ENCODE measurements around the gene MNAT1.
A peak's percentile ranks its signal among the peaks of the same experiment; 100 is the strongest.

MNAT1 gene

DNA sequence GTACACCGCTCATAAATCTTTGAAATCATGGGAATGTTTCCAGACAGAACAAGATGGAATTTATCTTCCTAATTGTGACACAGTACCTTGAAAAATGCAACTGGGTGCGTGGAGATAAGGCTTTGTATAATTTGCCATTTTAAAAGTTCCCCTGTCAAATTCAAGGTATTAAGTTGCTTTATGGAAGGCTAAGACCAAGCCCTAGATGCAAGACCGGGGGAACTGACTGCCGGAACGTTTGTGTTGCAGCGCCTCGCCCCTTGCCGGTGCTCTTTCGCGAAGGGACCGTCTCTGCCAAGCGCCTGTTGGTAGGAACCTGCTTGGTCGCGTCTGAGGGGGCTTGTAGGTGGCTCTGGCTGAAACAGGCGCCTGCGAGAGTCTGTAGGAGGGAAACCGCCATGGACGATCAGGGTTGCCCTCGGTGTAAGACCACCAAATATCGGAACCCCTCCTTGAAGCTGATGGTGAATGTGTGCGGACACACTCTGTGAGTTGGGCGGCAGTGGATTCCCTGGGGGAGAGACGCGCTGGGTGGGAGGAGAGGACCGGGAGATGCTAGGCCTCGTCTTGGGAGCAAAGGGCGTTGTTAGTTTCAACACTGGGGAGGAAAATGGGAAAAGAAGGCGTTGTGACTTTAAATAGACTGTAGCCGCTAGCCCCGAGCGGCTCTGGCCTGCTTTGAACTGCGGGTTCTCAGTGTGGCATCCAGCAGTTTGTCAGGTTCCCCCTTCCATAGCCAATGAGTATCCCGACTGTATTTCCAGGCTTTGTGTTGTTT lies at the start of gene MNAT1:
TSS of gene MNAT1 (plus strand) at position 297 of the 778 bp plus-strand sequence. CDS start at position 399, 102 bp downstream.
- peak within 1 kb of the TSS; percentile 89 for H3K27ac ChIP-seq (ENCODE audit: low read depth, low read length)
- peak within 1 kb of the TSS; percentile 77 to 100 (median 97) for H3K9ac ChIP-seq (ENCODE audit: low read length in 5 of 5)
- no peaks in the 10 kb centered on the region for H3K9me3 ChIP-seq (ENCODE audit: control insufficient read depth in 5 of 5, low read length in 5 of 5)
- H3K27me3 ChIP-seq (ENCODE audit: control insufficient read depth in 5 of 5, insufficient read depth in 4 of 5, low read length in 5 of 5) = peaks cover 0 to under 1% (median 0%) of the 10 kb centered on the region in 5 donors
- peak within 1 kb of the TSS; percentile 76 to 100 (median 99) for H3K4me3 ChIP-seq (ENCODE audit: low read depth in 1 of 5, low read length in 5 of 5)
- no peaks in the 10 kb centered on the region for H3K36me3 ChIP-seq (ENCODE audit: control insufficient read depth in 5 of 5, insufficient read depth in 5 of 5, low read length in 5 of 5)
- peaks cover 3 to 36% (median 24%) of the 10 kb centered on the region in 5 donors for H3K4me1 ChIP-seq (ENCODE audit: control insufficient read depth in 5 of 5, insufficient read depth in 5 of 5, low read length in 5 of 5)

DNA sequence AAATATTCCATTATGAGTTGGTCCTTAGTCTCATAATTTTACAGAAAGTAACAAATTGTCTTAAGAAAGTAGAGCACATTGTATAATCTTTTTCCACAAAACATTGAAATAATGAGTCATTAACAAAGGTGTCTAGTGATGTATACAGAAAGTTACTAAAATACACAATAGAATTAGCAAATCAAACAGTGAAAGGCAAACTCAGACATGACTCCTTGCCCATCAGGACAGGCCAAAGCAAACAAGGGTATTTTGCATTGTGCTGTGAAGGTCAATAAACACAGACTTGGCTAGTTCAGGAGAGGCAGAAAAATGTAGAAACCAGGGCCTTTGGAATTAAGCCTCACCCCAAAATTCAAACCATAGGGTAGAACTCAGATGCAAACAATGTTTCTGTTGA lies 47.7 kb upstream of the MNAT1 start:
- Histone ChIP-seq H3K27ac (ENCODE audit: low read depth, low read length) (no peak overlapping the region), H3K27me3 (ENCODE audit: control insufficient read depth in 5 of 5, insufficient read depth in 4 of 5, low read length in 5 of 5) (no peaks in the 10 kb centered on the region), H3K4me1 (ENCODE audit: control insufficient read depth in 5 of 5, insufficient read depth in 5 of 5, low read length in 5 of 5) (no peaks in the 10 kb centered on the region), H3K9ac (ENCODE audit: low read length in 5 of 5) (no peak overlapping the region), H3K4me3 (ENCODE audit: low read depth in 1 of 5, low read length in 5 of 5) (no peak overlapping the region), H3K36me3 (ENCODE audit: control insufficient read depth in 5 of 5, insufficient read depth in 5 of 5, low read length in 5 of 5) (no peaks in the 10 kb centered on the region), H3K9me3 (ENCODE audit: control insufficient read depth in 5 of 5, low read length in 5 of 5) (no peaks in the 10 kb centered on the region)

DNA sequence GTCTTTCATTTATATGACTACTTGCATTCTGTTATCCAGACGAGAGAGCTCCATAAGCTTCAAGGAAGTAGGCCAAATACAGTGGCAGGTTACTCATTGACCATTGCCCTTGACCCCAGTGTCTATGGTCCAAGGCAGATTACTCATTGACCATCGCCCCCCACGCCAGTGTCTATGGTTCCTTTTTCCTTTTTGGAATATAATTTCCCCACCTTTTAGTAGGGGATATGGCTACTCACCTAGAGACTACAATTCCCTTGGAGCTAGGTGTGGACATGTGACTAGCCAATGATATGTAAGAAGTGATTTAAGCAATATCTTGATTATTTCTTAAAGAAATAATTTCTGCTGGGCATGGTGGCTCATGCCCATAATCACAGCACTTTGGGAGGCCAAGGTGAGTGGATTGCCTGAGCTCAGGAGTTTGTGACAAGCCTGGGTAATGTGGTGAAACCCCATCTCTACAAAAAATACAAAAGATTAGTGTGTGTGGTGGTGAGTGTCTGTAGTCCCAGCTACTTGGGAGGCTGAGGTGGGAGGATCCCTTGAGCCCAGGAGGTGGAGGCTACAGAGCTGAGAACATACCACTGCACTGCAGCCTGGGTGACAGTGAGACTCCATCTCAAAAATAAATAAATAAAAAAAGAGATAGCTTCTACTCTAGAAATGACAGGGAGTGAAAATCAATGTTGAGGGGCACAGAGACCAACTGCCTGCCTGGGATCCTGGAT lies 43.0 kb upstream of the MNAT1 start:
- no peaks in the 10 kb centered on the region for H3K36me3 ChIP-seq (ENCODE audit: control insufficient read depth in 5 of 5, insufficient read depth in 5 of 5, low read length in 5 of 5)
- no peak overlapping the region for H3K4me3 ChIP-seq (ENCODE audit: low read depth in 1 of 5, low read length in 5 of 5)
- no peaks in the 10 kb centered on the region for H3K9me3 ChIP-seq (ENCODE audit: control insufficient read depth in 5 of 5, low read length in 5 of 5)
- H3K9ac ChIP-seq (ENCODE audit: low read length in 5 of 5) = no peak overlapping the region
- H3K27me3 ChIP-seq (ENCODE audit: control insufficient read depth in 5 of 5, insufficient read depth in 4 of 5, low read length in 5 of 5) = no peaks in the 10 kb centered on the region
- no peaks in the 10 kb centered on the region for H3K4me1 ChIP-seq (ENCODE audit: control insufficient read depth in 5 of 5, insufficient read depth in 5 of 5, low read length in 5 of 5)
- H3K27ac ChIP-seq (ENCODE audit: low read depth, low read length) = no peak overlapping the region

DNA sequence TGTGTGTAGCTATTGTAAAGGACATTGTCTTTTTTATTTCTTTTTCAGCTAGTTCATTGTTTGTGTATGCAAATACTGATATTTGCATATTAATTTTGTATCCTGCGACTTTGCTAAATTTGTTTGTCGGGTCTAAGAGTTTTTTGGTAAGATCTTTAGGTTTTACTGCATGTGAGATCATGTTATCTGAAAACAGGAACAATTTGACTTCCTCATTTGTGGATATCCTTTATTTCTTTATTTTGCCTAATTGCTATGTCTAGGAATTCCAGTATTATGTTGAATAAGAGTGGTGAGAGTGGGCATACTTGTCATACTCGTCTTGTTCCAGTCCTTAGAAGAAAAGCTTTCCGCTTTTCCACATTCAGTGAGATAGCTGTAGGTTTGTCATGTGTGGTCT lies 39.2 kb upstream of the MNAT1 start:
- no peaks in the 10 kb centered on the region for H3K27me3 ChIP-seq (ENCODE audit: control insufficient read depth in 5 of 5, insufficient read depth in 4 of 5, low read length in 5 of 5)
- H3K4me1 ChIP-seq (ENCODE audit: control insufficient read depth in 5 of 5, insufficient read depth in 5 of 5, low read length in 5 of 5) = no peaks in the 10 kb centered on the region
- no peak overlapping the region for H3K9ac ChIP-seq (ENCODE audit: low read length in 5 of 5)
- peaks cover 0 to 4% (median 0%) of the 10 kb centered on the region in 5 donors for H3K9me3 ChIP-seq (ENCODE audit: control insufficient read depth in 5 of 5, low read length in 5 of 5)
- no peak overlapping the region for H3K27ac ChIP-seq (ENCODE audit: low read depth, low read length)
- H3K4me3 ChIP-seq (ENCODE audit: low read depth in 1 of 5, low read length in 5 of 5) = no peak overlapping the region
- H3K36me3 ChIP-seq (ENCODE audit: control insufficient read depth in 5 of 5, insufficient read depth in 5 of 5, low read length in 5 of 5) = no peaks in the 10 kb centered on the region

DNA sequence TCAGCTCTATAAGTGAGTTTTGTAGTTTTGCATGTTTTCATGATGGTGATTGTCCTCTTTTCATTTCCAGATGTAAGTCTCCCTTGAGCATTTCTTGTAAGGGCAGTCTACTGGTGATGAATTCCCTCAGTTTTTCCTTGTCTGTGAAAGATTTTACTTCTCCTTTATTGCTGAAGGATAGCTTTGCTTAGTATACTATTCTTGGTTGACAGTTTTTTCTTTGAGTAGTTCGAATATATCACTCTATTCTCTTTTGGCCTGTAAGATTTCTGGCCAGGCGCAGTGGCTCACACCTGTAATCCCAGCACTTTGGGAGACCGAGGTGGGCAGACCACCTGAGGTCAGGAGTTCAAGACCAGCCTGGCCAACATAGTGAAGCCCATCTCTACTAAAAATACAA lies 34.0 kb upstream of the MNAT1 start:
- H3K4me1 ChIP-seq (ENCODE audit: control insufficient read depth in 5 of 5, insufficient read depth in 5 of 5, low read length in 5 of 5) = no peaks in the 10 kb centered on the region
- H3K9ac ChIP-seq (ENCODE audit: low read length in 5 of 5) = no peak overlapping the region
- H3K27ac ChIP-seq (ENCODE audit: low read depth, low read length) = no peak overlapping the region
- H3K4me3 ChIP-seq (ENCODE audit: low read depth in 1 of 5, low read length in 5 of 5) = no peak overlapping the region
- no peaks in the 10 kb centered on the region for H3K27me3 ChIP-seq (ENCODE audit: control insufficient read depth in 5 of 5, insufficient read depth in 4 of 5, low read length in 5 of 5)
- H3K36me3 ChIP-seq (ENCODE audit: control insufficient read depth in 5 of 5, insufficient read depth in 5 of 5, low read length in 5 of 5) = no peaks in the 10 kb centered on the region
- H3K9me3 ChIP-seq (ENCODE audit: control insufficient read depth in 5 of 5, low read length in 5 of 5) = peaks cover 2 to 10% (median 4%) of the 10 kb centered on the region in 5 donors

DNA sequence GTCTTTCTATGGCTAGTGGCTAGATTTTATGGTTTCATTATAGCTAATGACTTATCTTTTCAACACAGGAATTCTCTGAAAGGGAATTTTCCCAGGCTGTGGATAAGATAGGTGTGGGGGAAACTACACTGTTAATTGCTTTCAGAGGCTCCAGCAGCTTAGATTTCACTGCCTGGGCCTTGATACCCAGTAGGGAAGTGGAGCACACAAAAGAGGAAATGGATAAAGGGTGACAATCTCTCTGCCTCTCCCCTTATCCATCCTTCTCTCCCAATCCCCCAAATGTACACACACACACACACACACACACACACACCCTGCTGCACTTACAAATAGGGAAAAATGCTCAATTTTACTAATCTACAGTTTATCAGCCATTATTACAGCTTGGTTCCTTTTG lies 29.5 kb upstream of the MNAT1 start:
- no peaks in the 10 kb centered on the region for H3K36me3 ChIP-seq (ENCODE audit: control insufficient read depth in 5 of 5, insufficient read depth in 5 of 5, low read length in 5 of 5)
- no peak overlapping the region for H3K9ac ChIP-seq (ENCODE audit: low read length in 5 of 5)
- H3K4me1 ChIP-seq (ENCODE audit: control insufficient read depth in 5 of 5, insufficient read depth in 5 of 5, low read length in 5 of 5) = no peaks in the 10 kb centered on the region
- H3K4me3 ChIP-seq (ENCODE audit: low read depth in 1 of 5, low read length in 5 of 5) = no peak overlapping the region
- peaks cover 2 to 8% (median 4%) of the 10 kb centered on the region in 5 donors for H3K9me3 ChIP-seq (ENCODE audit: control insufficient read depth in 5 of 5, low read length in 5 of 5)
- H3K27me3 ChIP-seq (ENCODE audit: control insufficient read depth in 5 of 5, insufficient read depth in 4 of 5, low read length in 5 of 5) = no peaks in the 10 kb centered on the region
- H3K27ac ChIP-seq (ENCODE audit: low read depth, low read length) = no peak overlapping the region

DNA sequence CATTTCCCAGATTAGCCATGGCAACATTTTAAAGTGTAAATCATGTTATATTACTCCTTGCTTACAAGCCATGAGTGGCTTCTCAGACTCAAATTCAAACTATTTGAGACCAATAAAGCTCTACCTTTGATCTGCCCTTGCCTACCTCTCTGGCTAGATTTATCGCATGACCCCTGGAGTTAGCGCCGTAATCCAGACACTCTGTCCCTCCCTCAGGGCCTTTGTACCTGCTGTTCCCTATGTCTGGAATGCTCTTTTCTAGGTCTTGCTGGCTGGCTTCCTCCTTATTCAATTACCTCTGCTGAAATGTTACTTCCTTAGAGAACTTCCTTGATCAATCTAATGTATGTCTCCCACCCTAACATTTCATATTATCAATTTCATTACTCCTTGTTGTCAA lies 26.7 kb upstream of the MNAT1 start:
- H3K36me3 ChIP-seq (ENCODE audit: control insufficient read depth in 5 of 5, insufficient read depth in 5 of 5, low read length in 5 of 5) = no peaks in the 10 kb centered on the region
- H3K9ac ChIP-seq (ENCODE audit: low read length in 5 of 5) = no peak overlapping the region
- H3K4me3 ChIP-seq (ENCODE audit: low read depth in 1 of 5, low read length in 5 of 5) = no peak overlapping the region
- no peaks in the 10 kb centered on the region for H3K9me3 ChIP-seq (ENCODE audit: control insufficient read depth in 5 of 5, low read length in 5 of 5)
- H3K27me3 ChIP-seq (ENCODE audit: control insufficient read depth in 5 of 5, insufficient read depth in 4 of 5, low read length in 5 of 5) = no peaks in the 10 kb centered on the region
- H3K27ac ChIP-seq (ENCODE audit: low read depth, low read length) = no peak overlapping the region
- no peaks in the 10 kb centered on the region for H3K4me1 ChIP-seq (ENCODE audit: control insufficient read depth in 5 of 5, insufficient read depth in 5 of 5, low read length in 5 of 5)

DNA sequence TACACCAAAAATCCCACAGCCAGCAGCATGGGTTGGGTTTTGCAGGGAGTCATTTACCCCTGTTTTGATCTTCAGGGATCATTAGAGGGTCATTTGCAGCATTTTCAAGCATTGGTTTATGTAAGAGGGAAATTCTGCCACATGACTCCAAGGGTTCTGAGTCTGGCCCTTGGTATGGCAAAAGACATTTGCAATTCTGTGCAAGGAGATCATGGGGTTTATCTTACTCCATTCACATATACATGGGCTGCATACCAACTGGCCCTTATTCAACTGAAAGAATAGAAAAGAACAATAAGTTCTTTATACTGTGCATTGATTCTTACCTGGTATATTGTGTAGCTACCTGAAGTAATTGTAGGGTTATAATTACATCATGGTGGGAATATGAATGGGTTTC lies 24.1 kb upstream of the MNAT1 start:
- Histone ChIP-seq H3K9me3 (ENCODE audit: control insufficient read depth in 5 of 5, low read length in 5 of 5) (no peaks in the 10 kb centered on the region), H3K9ac (ENCODE audit: low read length in 5 of 5) (no peak overlapping the region), H3K4me1 (ENCODE audit: control insufficient read depth in 5 of 5, insufficient read depth in 5 of 5, low read length in 5 of 5) (no peaks in the 10 kb centered on the region), H3K27ac (ENCODE audit: low read depth, low read length) (no peak overlapping the region), H3K36me3 (ENCODE audit: control insufficient read depth in 5 of 5, insufficient read depth in 5 of 5, low read length in 5 of 5) (no peaks in the 10 kb centered on the region), H3K4me3 (ENCODE audit: low read depth in 1 of 5, low read length in 5 of 5) (no peak overlapping the region), H3K27me3 (ENCODE audit: control insufficient read depth in 5 of 5, insufficient read depth in 4 of 5, low read length in 5 of 5) (no peaks in the 10 kb centered on the region)

DNA sequence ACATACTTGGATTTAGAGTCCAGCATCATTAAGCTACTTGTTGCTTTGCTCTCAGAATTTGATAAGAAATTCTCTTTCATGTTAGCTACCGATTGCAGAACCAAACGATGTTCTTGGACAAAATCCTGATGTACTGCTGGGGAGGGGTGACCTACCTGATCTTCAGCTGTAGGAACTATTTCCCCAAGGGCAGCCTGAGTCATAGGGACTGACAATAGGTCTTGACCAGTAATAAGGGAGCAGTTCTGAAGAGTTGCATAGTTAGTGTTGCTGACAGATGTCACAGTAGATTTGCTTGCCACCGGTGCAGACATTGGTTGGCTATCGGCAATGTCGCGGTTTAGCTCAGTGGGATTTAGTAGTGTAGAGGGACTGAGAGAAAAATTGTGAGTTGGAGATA lies 21.0 kb upstream of the MNAT1 start:
- no peak overlapping the region for H3K9ac ChIP-seq (ENCODE audit: low read length in 5 of 5)
- no peaks in the 10 kb centered on the region for H3K27me3 ChIP-seq (ENCODE audit: control insufficient read depth in 5 of 5, insufficient read depth in 4 of 5, low read length in 5 of 5)
- H3K4me1 ChIP-seq (ENCODE audit: control insufficient read depth in 5 of 5, insufficient read depth in 5 of 5, low read length in 5 of 5) = no peaks in the 10 kb centered on the region
- no peak overlapping the region for H3K27ac ChIP-seq (ENCODE audit: low read depth, low read length)
- no peaks in the 10 kb centered on the region for H3K36me3 ChIP-seq (ENCODE audit: control insufficient read depth in 5 of 5, insufficient read depth in 5 of 5, low read length in 5 of 5)
- no peaks in the 10 kb centered on the region for H3K9me3 ChIP-seq (ENCODE audit: control insufficient read depth in 5 of 5, low read length in 5 of 5)
- H3K4me3 ChIP-seq (ENCODE audit: low read depth in 1 of 5, low read length in 5 of 5) = no peak overlapping the region

DNA sequence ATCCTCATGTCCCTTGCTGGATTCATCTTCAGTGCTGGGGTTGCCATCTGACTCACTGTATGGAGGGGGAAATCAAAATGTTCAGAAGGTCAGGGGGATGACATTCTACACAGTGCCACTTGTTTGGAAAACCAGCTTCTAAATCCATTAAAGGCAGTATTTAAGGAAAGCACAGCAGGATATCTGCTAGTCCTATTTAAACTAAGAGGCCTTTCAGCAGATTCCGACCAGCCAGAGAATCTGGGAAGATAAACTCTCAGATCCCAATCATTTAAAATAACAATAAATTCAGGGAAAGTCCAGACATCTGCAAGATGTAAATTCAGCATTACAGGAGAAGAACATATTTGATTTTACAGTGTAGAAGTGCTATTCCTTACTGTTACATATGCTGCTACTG lies 14.2 kb upstream of the MNAT1 start:
- Histone ChIP-seq H3K27me3 (ENCODE audit: control insufficient read depth in 5 of 5, insufficient read depth in 4 of 5, low read length in 5 of 5) (peaks cover 0 to 18% (median 3%) of the 10 kb centered on the region in 5 donors), H3K27ac (ENCODE audit: low read depth, low read length) (peak overlapping the region; percentile 63), H3K9ac (ENCODE audit: low read length in 5 of 5) (no peak overlapping the region), H3K36me3 (ENCODE audit: control insufficient read depth in 5 of 5, insufficient read depth in 5 of 5, low read length in 5 of 5) (peaks cover 0 to 2% (median 0%) of the 10 kb centered on the region in 5 donors), H3K4me1 (ENCODE audit: control insufficient read depth in 5 of 5, insufficient read depth in 5 of 5, low read length in 5 of 5) (peaks cover 0 to 33% (median 23%) of the 10 kb centered on the region in 5 donors), H3K4me3 (ENCODE audit: low read depth in 1 of 5, low read length in 5 of 5) (no peak overlapping the region), H3K9me3 (ENCODE audit: control insufficient read depth in 5 of 5, low read length in 5 of 5) (no peaks in the 10 kb centered on the region)

Data from subcutaneous abdominal adipose tissue (tissue), 5 donors.